DMS79 (cell line): Measurements from ENCODE around the gene ANTKMT.
"Not testable (repeated sequence)": the region's sequence is repeated elsewhere in the genome, so short reads cannot be mapped to it uniquely, and the experiment has no call there.

Experiments used
- DNase-seq: peaks from one replicate; lab custom pipeline; 2025; lab: John Stamatoyannopoulos, UW

Gene ANTKMT

GRCh38 chr16:743794-744500 lies 23.0 kb downstream of the ANTKMT start:
- no peak for DNase-seq

GRCh38 chr16:745739-746138 lies 24.8 kb downstream of the ANTKMT start:
- DNase-seq = no peak

DNA sequence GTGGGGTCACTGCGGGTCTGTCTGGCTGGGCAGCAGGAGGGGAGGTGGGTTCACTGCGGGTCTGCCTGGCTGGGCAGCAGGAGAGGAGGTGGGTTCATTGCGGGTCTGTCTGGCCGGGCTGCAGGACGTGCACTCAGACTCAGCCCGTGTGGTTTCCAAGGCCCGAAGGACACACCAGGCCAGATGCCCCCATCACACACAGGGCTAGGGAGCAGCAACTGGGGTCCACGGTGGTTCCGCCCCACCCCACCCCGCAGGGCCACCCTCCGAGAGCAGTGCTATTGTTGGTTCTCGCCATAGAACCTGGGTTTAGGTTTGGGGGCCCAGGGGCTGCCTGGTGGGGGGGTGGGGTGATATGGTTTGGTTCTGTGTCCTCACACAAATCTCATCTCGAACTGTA lies 25.7 kb downstream of the ANTKMT start:
- DNase-seq = no peak

GRCh38 chr16:747978-748746 lies 27.2 kb downstream of the ANTKMT start:
- DNase-seq = no peak

DNA sequence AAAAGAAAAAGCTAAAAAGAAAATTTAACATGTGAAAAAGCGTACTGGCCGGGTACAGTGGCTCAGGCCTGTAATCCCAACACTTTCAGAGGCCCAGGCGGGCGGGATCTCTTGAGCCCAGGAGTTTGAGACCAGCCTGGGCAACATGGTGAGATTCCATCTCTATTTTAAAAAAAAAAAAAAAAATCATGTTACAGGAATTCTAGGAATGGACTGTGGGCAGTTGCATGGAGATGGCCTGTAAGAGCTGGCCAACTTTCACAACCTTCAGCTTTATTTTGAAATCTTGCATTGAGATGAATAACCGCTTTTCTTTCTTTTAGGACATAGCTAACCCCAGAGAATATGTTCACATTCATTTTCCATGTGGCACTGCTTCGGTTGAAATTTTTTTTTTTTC lies 28.1 kb downstream of the ANTKMT start:
- DNase-seq = no peak

DNA sequence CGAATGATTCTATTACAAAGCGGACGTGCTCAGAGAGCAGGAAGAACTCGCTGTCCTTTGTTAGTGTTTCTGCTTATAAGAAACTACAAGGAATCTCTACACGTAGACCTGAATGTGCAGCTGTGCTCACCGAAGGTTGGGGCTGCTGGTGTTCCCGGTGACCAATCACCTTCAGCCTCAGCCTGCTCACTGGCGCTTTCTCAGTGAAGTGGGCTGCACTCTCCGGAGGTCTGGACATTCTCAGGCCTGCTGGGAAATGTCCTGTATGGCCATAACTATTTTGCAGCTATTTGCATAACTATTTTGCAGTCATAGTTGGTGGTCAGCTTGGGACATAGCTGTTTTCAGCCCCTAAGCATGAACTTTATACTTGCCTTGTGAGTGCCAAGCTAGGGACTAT lies 29.5 kb downstream of the ANTKMT start:
- DNase-seq = no peak

GRCh38 chr16:751152-752006 lies 30.4 kb downstream of the ANTKMT start:
- DNase-seq = no peak

- no peak for DNase-seq
Observed at GRCh38 chr16:752007-752312, 31.0 kb downstream of the ANTKMT start.

GRCh38 chr16:754121-754607 lies 33.2 kb downstream of the ANTKMT start:
- DNase-seq = not testable (repeated sequence)

DNA sequence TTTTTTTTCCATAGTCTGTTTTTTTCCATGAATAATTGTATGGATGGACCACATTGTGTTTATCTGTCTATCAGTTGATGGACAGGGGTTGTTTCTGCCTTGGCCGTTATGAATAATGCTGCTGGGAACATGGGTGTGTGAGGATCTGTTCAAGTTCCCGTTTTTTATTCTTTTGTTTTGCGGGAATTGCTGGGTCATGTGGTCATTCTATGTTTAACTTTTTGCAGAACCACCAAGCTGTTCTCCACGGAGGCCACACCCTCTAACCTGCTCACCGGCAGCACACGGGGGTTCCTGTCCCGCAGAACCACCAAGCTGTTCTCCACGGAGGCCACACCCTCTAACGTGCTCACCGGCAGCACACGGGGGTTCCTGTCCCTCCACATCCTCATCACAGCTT lies 33.7 kb downstream of the ANTKMT start:
- no peak for DNase-seq

- no peak for DNase-seq
Observed at GRCh38 chr16:756428-756827, 35.5 kb downstream of the ANTKMT start.

DNA sequence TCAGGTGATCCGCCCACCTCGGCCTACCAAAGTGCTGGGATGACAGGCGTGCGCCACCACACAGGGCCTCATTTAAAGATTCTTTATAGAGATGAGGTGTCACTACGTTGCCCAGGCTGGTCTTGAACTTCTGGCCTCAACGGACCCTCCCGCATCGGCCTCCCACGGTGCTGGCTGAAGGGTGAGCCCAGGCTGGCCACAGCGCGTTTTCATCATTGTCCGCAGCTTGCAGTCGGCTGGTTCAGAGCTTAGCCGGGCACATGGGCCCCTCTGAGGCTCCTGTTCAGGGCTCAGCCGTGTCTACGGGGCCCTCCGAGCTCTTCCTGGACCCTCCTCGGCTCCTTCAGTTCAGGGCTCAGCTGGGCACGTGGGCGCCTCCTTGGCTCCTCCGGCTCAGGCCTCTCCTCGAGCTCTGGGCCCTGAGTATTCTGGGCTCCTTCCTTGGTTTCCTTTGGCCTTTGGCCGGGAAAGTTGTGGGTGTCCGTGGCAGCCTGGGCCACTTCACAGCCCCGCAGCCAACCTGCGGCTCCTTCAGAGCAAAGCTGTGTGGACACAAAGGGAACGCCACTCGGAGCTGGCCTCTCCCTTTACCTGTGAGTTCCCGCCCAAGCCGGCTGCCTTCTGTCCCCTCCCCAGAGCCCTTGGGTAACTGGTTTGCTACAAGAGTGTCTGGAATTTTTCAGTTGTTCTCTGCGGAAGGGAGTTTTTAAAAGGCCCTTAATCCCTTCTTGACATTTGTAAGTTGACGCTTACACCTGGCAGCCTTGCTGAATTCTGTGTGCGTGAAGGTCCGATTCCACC lies 38.4 kb downstream of the ANTKMT start:
- DNase-seq = peak; percentile 10

DNA sequence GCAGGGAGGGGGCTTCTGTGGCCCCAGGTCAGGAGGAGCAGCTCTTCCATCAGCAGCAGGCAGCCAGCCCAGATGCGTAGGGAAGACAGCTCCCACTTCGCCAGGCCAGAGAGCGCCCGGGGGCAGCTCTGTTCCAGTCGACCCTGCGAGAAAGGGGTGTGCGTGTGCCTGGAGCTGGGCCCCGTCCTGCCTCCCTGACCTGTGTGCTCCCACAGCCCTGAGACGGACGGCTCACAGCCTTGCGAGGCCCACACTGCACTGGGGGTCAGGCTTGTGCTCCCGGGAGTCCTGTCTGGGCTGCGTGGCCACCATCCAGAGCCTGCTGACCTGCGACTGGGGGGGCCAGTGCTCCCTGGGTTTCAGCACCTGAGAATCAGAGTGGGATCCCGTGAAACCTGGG lies 39.1 kb downstream of the ANTKMT start:
- no peak for DNase-seq

DNA sequence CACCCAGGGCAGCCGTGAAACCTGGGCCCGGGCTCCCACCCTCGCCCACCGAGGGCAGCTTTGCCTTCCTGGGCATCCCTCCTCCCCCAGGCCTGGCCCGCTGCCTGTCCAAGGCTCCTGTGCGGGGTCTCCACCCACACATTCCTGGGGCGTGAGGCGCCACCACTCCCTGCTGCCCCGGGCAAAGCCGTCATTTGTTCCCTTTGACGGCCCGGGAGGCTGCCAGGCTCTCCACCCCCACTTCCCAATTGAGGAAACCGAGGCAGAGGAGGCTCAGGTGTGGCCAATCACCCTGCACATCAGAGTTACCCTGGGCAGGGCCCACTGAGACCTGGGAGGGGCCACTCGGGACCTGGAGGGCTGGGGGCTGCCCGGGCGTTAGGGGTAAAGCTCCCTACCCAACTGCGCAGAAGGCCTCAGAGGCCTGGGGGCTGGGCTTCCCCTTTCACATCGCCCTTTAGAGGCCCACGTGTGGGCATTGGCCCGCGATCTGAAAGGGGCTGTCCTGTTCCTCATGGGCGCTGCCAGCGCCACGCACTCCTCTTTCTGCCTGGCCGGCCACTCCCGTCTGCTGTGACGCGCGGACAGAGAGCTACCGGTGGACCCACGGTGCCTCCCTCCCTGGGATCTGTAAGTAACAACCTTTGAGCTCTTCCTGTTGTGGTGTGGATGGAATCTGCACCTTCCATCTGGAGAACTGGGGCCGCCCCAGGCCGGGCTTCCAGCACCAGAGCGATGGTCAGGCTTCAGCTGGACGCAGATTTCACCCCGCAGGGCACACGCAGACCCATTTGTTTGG lies 39.8 kb downstream of the ANTKMT start, which contains the start of gene MSLN:
Gene MSLN (plus strand): TSS at position 190 of the 799 bp plus-strand sequence. CDS start 1,947 bp downstream, outside the sequence.
- no peak for DNase-seq

GRCh38 chr16:761625-762513 lies 40.9 kb downstream of the ANTKMT start:
- no peak for DNase-seq

DNA sequence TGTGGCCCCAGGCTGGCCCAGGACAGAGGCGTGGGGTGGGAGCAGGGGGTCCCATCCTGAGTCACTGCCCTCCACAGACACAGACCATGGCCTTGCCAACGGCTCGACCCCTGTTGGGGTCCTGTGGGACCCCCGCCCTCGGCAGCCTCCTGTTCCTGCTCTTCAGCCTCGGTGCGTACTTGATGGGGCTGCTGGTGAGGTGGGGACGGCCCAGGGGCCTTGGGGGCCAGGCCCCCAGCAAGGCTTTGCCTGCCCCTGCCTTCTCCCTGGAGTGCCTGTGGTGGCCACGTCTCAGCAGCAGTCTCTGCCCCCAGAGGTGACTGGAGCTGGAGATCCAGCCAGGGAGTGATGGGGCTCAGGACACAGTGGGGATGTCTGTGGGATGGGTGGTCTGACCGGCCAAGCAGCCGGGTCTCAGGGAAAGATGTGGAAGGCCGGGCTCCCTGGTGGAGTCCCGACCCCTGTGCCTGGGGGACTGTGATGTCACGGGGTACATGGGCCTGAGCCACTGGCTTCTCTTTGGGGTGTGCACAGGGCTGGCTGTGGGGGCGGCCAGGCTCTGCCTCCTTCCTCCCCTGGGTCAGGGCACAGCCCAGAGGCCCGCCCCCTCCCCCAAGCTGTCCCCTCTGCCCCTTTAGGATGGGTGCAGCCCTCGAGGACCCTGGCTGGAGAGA lies 41.8 kb downstream of the ANTKMT start:
- DNase-seq = no peak

DNA sequence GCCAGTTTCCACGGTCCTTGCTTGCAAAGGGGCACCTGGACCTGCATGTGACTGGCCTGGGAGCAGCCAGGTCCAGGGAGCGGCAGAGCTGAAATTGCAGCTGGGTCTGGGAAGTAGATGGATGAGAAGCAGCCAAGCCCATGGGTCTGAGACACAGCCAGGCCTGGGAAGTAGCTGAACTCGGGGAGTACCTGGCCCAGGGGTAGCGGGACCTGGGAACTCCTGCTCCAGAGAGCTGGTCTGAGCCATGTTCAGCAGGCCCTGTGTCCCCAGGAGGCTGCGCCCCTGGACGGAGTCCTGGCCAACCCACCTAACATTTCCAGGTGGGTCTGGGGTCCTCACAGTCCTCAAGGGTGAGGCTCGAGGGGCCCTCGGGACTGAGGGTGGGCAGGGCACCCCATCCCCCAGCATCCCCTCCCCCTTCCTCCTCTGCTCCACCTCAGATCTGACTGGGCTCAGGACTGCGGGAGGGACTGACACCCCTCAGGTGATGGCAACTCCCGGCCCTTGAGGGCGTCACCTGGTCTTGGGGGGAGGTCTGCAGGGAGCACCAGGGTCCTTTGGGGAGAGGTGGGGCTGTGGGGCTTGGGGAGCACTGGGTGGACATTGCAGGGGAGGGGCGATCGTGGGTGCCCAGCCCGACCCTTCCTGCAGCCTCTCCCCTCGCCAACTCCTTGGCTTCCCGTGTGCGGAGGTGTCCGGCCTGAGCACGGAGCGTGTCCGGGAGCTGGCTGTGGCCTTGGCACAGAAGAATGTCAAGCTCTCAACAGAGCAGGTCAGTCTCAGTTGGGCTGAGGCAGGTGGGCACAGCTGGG lies 42.6 kb downstream of the ANTKMT start:
- DNase-seq = no peak

- DNase-seq = no peak
Observed at GRCh38 chr16:764184-764750, 43.3 kb downstream of the ANTKMT start.
